GM12865 (cell line): ENCODE results near the gene RASA2.
"Not testable (repeated sequence)": the region's sequence is repeated elsewhere in the genome, so short reads cannot be mapped to it uniquely, and the experiment has no call there.

Experiments used
- DNase-seq: peaks from one replicate; pipeline ENCODE4 v3.0.0; 2010; ENCODE audit warnings: low read depth
- H3K4me3 ChIP-seq: 2 replicates; pipeline ENCODE4 v1.5.1; 2011; ENCODE audit warnings: mild to moderate bottlenecking, low read depth, low read length, control low read depth
- CTCF ChIP-seq: IDR thresholded peaks from 2 replicates; pipeline ENCODE4 v1.5.1; 2011; ENCODE audit warnings: low read length, control low read depth, low read depth, inconsistent platforms; ENCODE audit not compliant: insufficient read depth; ENCODE audit errors: missing control alignments

The RASA2 gene

GRCh38 chr3:141608438-141608837 lies 121.6 kb downstream of the RASA2 start:
- no peak for TF ChIP-seq CTCF
- DNase-seq: no peak
- no peak overlapping the region for H3K4me3 ChIP-seq

GRCh38 chr3:141610939-141611338 lies 124.1 kb downstream of the RASA2 start:
- TF ChIP-seq CTCF: no peak
- DNase-seq: no peak
- no peak overlapping the region for H3K4me3 ChIP-seq

- no peak for TF ChIP-seq CTCF
- DNase-seq: no peak
- H3K4me3 ChIP-seq: no peak overlapping the region
Measured at GRCh38 chr3:141618103-141618910, 131.5 kb downstream of the RASA2 start.

GRCh38 chr3:141618938-141619337 lies 132.1 kb downstream of the RASA2 start:
- no peak overlapping the region for H3K4me3 ChIP-seq
- no peak for DNase-seq
- no peak for TF ChIP-seq CTCF

- H3K4me3 ChIP-seq: no peak overlapping the region
- no peak for DNase-seq
- no peak for TF ChIP-seq CTCF
Measured at GRCh38 chr3:141619450-141619849, 132.6 kb downstream of the RASA2 start.

- no peak for TF ChIP-seq CTCF
- no peak overlapping the region for H3K4me3 ChIP-seq
- DNase-seq: no peak
Measured at GRCh38 chr3:141623691-141624090, 136.9 kb downstream of the RASA2 start.

- H3K4me3 ChIP-seq: no peak overlapping the region
- DNase-seq: no peak
- TF ChIP-seq CTCF: no peak
Measured at GRCh38 chr3:141625506-141625905, 138.7 kb downstream of the RASA2 start.

- H3K4me3 ChIP-seq, DNase-seq: not testable (repeated sequence)
Measured at GRCh38 chr3:141628334-141628733, 141.5 kb downstream of the RASA2 start.

GRCh38 chr3:141628868-141629441 lies 142.1 kb downstream of the RASA2 start:
- DNase-seq, H3K4me3 ChIP-seq: not testable (repeated sequence)
